Measurements from ENCODE around the gene LAMC2.
"Not testable (repeated sequence)": the region's sequence is repeated elsewhere in the genome, so short reads cannot be mapped to it uniquely, and the experiment has no call there.

The LAMC2 gene

GRCh38 chr1:183263886-183264602 lies 78.0 kb downstream of the LAMC2 start:
- no peak for TF ChIP-seq CTCF (IDR thresholded peaks at IDR 0.05; ENCODE audit: borderline replicate concordance, insufficient read depth, low read depth, low read length)
- no peak overlapping the region for H3K4me3 ChIP-seq (ENCODE audit: low read depth, low read length)

- no peak for TF ChIP-seq CTCF (IDR thresholded peaks at IDR 0.05; ENCODE audit: borderline replicate concordance, insufficient read depth, low read depth, low read length)
- H3K4me3 ChIP-seq (ENCODE audit: low read depth, low read length): no peak overlapping the region
These were observed 81.8 kb downstream of the LAMC2 start for GRCh38 chr1:183267646-183268431.

- H3K4me3 ChIP-seq (ENCODE audit: low read depth, low read length): no peak overlapping the region
- no peak for TF ChIP-seq CTCF (IDR thresholded peaks at IDR 0.05; ENCODE audit: borderline replicate concordance, insufficient read depth, low read depth, low read length)
These were observed 84.6 kb downstream of the LAMC2 start for GRCh38 chr1:183270541-183271141.

- TF ChIP-seq CTCF (IDR thresholded peaks at IDR 0.05; ENCODE audit: borderline replicate concordance, insufficient read depth, low read depth, low read length): no peak
- no peak overlapping the region for H3K4me3 ChIP-seq (ENCODE audit: low read depth, low read length)
These were observed 86.4 kb downstream of the LAMC2 start for GRCh38 chr1:183272390-183272848.

GRCh38 chr1:183273300-183273699 lies 87.2 kb downstream of the LAMC2 start:
- no peak for TF ChIP-seq CTCF (IDR thresholded peaks at IDR 0.05; ENCODE audit: borderline replicate concordance, insufficient read depth, low read depth, low read length)

GRCh38 chr1:183273984-183274383 lies 87.9 kb downstream of the LAMC2 start:
- H3K4me3 ChIP-seq (ENCODE audit: low read depth, low read length): not testable (repeated sequence)

More at GRCh38 chr1:183273300-183273699, 87.2 kb downstream of the LAMC2 start:
- H3K4me3 ChIP-seq (ENCODE audit: low read depth, low read length): no peak overlapping the region

- TF ChIP-seq CTCF (IDR thresholded peaks at IDR 0.05; ENCODE audit: borderline replicate concordance, insufficient read depth, low read depth, low read length): no peak
- H3K4me3 ChIP-seq (ENCODE audit: low read depth, low read length): no peak overlapping the region
These were observed 88.8 kb downstream of the LAMC2 start for GRCh38 chr1:183274836-183275235.

Data from GM12875 (cell line).